HL-60 (cell line): ENCODE results near the gene SLC38A11.
A peak's percentile ranks its signal among the peaks of the same experiment; 100 is the strongest.
"Not testable (repeated sequence)": the region's sequence is repeated elsewhere in the genome, so short reads cannot be mapped to it uniquely, and the experiment has no call there.

ENCODE experiments used
- DNase-seq, 2 experiments: peaks; one replicate each; pipeline ENCODE4 v3.0.0-alpha.2; 2010 to 2020; ENCODE audit warnings: low read depth in 1 of 2, low spot score in 1 of 2
- H3K27ac ChIP-seq: fragments of 250-450 bp; sonication (Bioruptor Pico); replicated peaks from 2 replicates; pipeline ENCODE4 v1.5.1; 2020; ENCODE audit warnings: mild to moderate bottlenecking, moderate library complexity
- H3K27me3 ChIP-seq: fragments of 250-450 bp; sonication (Bioruptor Pico); 2 replicates; pipeline ENCODE4 v1.5.1; 2021; ENCODE audit warnings: mild to moderate bottlenecking, moderate library complexity; ENCODE audit not compliant: insufficient read depth, poor library complexity, severe bottlenecking
- H3K4me3 ChIP-seq: replicated peaks from 2 replicates; pipeline ENCODE4 v1.5.1; 2011; ENCODE audit warnings: mild to moderate bottlenecking, control low read depth, low read length; ENCODE audit not compliant: insufficient read depth
- GABPA ChIP-seq: IDR thresholded peaks from 2 replicates; pipeline ENCODE4 v1.6.1; 2012; ENCODE audit warnings: low read depth
- POLR2AphosphoS5 ChIP-seq: IDR thresholded peaks from 2 replicates; pipeline ENCODE4 v1.6.1; 2012; ENCODE audit warnings: low read depth
- SPI1 ChIP-seq: IDR thresholded peaks from 2 replicates; pipeline ENCODE4 v1.6.1; 2012; ENCODE audit warnings: low read depth, mild to moderate bottlenecking, borderline replicate concordance
- TF ChIP-seq, protein P1 (sequence below): IDR thresholded peaks from one replicate; pipeline ENCODE4 v1.5.1; 2011; ENCODE audit warnings: low read length, control low read depth, inconsistent platforms; ENCODE audit not compliant: insufficient read depth
- TF ChIP-seq, protein P2 (sequence below): IDR thresholded peaks from 2 replicates; pipeline ENCODE4 v1.6.1; 2012; ENCODE audit warnings: low read depth; ENCODE audit not compliant: insufficient replicate concordance

Gene SLC38A11

DNA sequence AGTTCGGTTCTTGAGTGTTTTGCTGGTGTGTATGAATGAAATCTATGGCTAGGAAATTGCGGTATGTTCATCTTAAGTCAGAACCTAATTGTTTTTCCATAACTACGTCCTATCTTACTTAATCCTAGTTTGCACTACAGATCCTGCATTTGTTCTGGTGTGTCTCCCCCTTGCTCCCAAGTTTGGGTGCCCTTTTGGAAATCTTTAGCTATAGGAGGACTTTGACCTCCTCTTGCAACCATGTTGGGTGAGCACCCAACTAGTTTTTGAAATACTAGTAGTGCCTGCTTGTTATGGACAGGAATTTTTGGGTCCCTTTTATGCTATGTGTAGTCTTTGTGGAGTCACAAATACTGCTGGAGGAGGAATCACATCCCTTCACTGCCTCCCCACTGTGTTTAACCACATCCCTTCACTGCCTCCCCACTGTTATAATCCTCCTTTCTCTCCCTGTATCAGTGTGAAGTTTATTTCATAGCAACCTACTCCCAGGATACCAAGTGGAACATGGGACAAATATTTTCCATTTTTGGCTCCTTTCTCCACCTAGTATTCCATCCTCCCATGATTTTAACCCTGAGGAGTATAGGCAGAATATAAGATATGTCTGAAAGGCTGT is 87.4 kb downstream of the SLC38A11 start:
- DNase-seq = no peak
- Histone ChIP-seq H3K27me3 (no peaks in the 10 kb centered on the region), H3K27ac (no peak overlapping the region), H3K4me3 (no peak overlapping the region)
- no peak for TF ChIP-seq POLR2AphosphoS5
- TF ChIP-seq, protein P1, sequence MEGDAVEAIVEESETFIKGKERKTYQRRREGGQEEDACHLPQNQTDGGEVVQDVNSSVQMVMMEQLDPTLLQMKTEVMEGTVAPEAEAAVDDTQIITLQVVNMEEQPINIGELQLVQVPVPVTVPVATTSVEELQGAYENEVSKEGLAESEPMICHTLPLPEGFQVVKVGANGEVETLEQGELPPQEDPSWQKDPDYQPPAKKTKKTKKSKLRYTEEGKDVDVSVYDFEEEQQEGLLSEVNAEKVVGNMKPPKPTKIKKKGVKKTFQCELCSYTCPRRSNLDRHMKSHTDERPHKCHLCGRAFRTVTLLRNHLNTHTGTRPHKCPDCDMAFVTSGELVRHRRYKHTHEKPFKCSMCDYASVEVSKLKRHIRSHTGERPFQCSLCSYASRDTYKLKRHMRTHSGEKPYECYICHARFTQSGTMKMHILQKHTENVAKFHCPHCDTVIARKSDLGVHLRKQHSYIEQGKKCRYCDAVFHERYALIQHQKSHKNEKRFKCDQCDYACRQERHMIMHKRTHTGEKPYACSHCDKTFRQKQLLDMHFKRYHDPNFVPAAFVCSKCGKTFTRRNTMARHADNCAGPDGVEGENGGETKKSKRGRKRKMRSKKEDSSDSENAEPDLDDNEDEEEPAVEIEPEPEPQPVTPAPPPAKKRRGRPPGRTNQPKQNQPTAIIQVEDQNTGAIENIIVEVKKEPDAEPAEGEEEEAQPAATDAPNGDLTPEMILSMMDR = no peak
- TF ChIP-seq SPI1 = no peak
- TF ChIP-seq, protein P2, sequence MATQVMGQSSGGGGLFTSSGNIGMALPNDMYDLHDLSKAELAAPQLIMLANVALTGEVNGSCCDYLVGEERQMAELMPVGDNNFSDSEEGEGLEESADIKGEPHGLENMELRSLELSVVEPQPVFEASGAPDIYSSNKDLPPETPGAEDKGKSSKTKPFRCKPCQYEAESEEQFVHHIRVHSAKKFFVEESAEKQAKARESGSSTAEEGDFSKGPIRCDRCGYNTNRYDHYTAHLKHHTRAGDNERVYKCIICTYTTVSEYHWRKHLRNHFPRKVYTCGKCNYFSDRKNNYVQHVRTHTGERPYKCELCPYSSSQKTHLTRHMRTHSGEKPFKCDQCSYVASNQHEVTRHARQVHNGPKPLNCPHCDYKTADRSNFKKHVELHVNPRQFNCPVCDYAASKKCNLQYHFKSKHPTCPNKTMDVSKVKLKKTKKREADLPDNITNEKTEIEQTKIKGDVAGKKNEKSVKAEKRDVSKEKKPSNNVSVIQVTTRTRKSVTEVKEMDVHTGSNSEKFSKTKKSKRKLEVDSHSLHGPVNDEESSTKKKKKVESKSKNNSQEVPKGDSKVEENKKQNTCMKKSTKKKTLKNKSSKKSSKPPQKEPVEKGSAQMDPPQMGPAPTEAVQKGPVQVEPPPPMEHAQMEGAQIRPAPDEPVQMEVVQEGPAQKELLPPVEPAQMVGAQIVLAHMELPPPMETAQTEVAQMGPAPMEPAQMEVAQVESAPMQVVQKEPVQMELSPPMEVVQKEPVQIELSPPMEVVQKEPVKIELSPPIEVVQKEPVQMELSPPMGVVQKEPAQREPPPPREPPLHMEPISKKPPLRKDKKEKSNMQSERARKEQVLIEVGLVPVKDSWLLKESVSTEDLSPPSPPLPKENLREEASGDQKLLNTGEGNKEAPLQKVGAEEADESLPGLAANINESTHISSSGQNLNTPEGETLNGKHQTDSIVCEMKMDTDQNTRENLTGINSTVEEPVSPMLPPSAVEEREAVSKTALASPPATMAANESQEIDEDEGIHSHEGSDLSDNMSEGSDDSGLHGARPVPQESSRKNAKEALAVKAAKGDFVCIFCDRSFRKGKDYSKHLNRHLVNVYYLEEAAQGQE = no peak
- no peak for TF ChIP-seq GABPA

DNA sequence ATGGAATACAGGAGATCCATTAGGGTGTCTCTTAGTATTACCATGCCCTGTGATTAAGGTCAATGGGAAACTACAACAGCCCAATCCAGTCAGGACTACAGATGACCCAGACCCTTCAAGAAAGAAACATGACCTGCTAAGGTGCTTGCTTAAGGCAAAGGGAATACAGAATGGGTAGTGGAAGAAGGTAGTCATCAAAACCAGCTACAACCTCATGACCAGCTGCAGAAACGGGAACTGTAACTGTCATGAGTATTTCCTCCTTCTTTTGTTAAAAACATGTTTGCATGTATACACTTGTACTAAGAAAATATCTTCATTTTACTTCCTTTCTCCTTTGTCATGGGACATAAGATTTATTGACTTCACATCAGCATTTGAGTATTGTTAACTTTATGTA is 88.9 kb downstream of the SLC38A11 start:
- not testable (repeated sequence) for H3K27me3 ChIP-seq, H3K4me3 ChIP-seq, DNase-seq, H3K27ac ChIP-seq
- TF ChIP-seq SPI1 = peak; percentile 70; the same call in 1 of the 2 replicates

- Histone ChIP-seq H3K27ac (no peak overlapping the region), H3K4me3 (no peak overlapping the region), H3K27me3 (no peaks in the 10 kb centered on the region)
- TF ChIP-seq GABPA (no peak), SPI1 (no peak), POLR2AphosphoS5 (no peak)
- TF ChIP-seq, protein P1 = no peak
- TF ChIP-seq, protein P2 = no peak
- DNase-seq = no peak
Measured at GRCh38 chr2:164860694-164861042, 94.7 kb downstream of the SLC38A11 start.

DNA sequence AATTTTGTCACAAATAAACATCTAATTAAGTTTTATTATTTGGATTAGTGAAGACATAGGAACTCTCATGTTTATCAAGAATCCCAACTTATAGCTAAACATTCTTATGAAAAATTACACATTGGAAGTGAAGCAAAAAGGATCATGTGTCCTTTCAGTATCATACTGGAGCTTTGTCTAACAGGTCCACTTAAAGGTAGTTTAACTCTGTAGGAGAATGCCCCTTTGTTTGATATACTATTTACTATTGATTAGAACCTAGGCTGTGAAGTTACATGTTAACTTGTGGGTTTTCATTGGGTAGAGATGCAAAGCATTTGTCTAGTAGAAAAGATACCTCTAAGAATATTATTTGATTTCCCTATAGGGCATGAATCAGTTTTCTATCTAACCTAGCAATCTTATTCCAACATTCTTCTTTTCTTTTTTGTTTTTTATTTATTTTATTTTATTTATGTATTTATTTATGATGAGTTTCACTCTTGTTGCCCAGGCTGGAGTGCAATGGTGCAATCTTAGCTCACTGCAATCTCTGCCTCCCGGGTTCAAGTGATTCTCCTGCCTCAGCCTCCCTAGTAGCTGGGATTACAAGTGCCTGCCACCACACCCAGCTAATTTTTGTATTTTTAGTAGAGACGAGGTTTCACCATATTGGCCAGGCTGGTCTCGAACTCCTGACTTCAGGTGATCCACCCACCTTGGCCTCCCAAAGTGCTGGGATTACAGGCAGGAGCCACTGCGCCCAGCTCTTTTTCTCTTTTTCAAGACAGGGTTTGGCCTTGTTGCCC is 95.2 kb downstream of the SLC38A11 start:
- DNase-seq, H3K27ac ChIP-seq, H3K4me3 ChIP-seq, H3K27me3 ChIP-seq: not testable (repeated sequence)
